Spleen (tissue), 11 donors: ENCODE measurements around the gene PEPD. TPM values are rescaled to one million over a fixed set of nuclear protein-coding genes. Genes with fewer than 3 reads are reported as not detected.

ENCODE experiments used
- DNase-seq: peaks from one replicate; pipeline ENCODE4 v3.0.0-alpha.2; 2020
- H3K27ac ChIP-seq, 8 donors: fragments of 200-600 bp; sonication (generic) in 7 of 8; 1 replicate in 4 of 8; 2 replicates in 4 of 8; pipeline versions ENCODE4 v1.5.0 to v1.8.0; 2016 to 2021; ENCODE audit warnings: inconsistent platforms in 4 of 8, mild to moderate bottlenecking in 4 of 8, moderate library complexity in 1 of 8
- H3K27me3 ChIP-seq, 7 donors: fragments of 200-600 bp; sonication (generic) in 6 of 7; replicated peaks in 1 of 7; 1 replicate in 4 of 7; 2 replicates in 3 of 7; pipeline versions ENCODE4 v1.5.0 to v1.8.0; 2016 to 2021; ENCODE audit warnings: inconsistent platforms in 3 of 7, mild to moderate bottlenecking in 1 of 7
- H3K36me3 ChIP-seq, 6 donors: fragments of 200-600 bp; sonication (generic) in 5 of 6; 1 replicate in 4 of 6; 2 replicates in 2 of 6; pipeline versions ENCODE4 v1.5.0 to v1.8.0; 2016 to 2021; ENCODE audit warnings: inconsistent platforms in 2 of 6
- H3K4me1 ChIP-seq, 6 donors: fragments of 200-600 bp; sonication (generic) in 5 of 6; 1 replicate in 3 of 6; 2 replicates in 3 of 6; pipeline versions ENCODE4 v1.5.0 to v1.8.0; 2016 to 2021; ENCODE audit warnings: inconsistent platforms in 3 of 6
- H3K4me3 ChIP-seq, 8 donors: fragments of 200-600 bp; sonication (generic) in 7 of 8; 1 replicate in 4 of 8; 2 replicates in 4 of 8; pipeline versions ENCODE4 v1.5.0 to v1.8.0; 2016 to 2021; ENCODE audit warnings: inconsistent platforms in 4 of 8, mild to moderate bottlenecking in 4 of 8, moderate library complexity in 2 of 8
- H3K9me3 ChIP-seq, 8 donors: fragments of 200-600 bp; sonication (generic) in 7 of 8; 1 replicate in 4 of 8; 2 replicates in 4 of 8; pipeline versions ENCODE4 v1.5.0 to v1.8.0; 2016 to 2021; ENCODE audit warnings: inconsistent platforms in 4 of 8
- CTCF ChIP-seq, 11 experiments: fragments of 200-600 bp in 7 of 11; fragments of 450-650 bp in 4 of 11; sonication (generic) in 4 of 11; IDR thresholded peaks in 8 of 11; conservative IDR thresholded peaks in 3 of 11; 1 replicate in 7 of 11; 2 replicates in 4 of 11; pipeline versions ENCODE4 v1.4.0 to v1.8.0; 2016 to 2021; ENCODE audit warnings: antibody characterized with exemption in 11 of 11, inconsistent platforms in 4 of 11, mild to moderate bottlenecking in 1 of 11
- POLR2A ChIP-seq, 3 donors: fragments of 450-650 bp; IDR thresholded peaks; one replicate each; pipeline ENCODE4 v1.5.1; 2017; ENCODE audit warnings: antibody characterized with exemption in 3 of 3, mild to moderate bottlenecking in 1 of 3
- POLR2AphosphoS5 ChIP-seq, 3 donors: sonication (generic); formaldehyde crosslinking; IDR thresholded peaks; one replicate each; pipeline ENCODE4 v1.5.1; 2017; ENCODE audit warnings: antibody characterized with exemption in 3 of 3
- WGBS, 5 donors: extraction: QIAGEN DNeasy Blood & Tissue Kit in 3 of 5; methylation state at CpG; one replicate each; pipeline versions ENCODE4 v1.1.5 to v1.1.7; 2013 to 2018; 5-methylcytosine and 5-hydroxymethylcytosine counted together
- intact Hi-C: fragments of 100-400 bp; cut with DNase I; formaldehyde crosslinking; loops from one replicate; pipeline ENCODE4 v1.15.0; 2023; ENCODE audit warnings: low total_unique reads
- polyA plus RNA-seq, 3 donors: library from polyadenylated mRNA; stranded (reverse); fragments of 200-250 nt; gene quantifications; one replicate each; pipeline ENCODE4 v1.2.1, GENCODE V29; 2013
- total RNA-seq, 7 donors: library from RNA; depleted of rRNA in 3 of 7; stranded (reverse); fragments of >200 nt in 3 of 7; fragmentation: NEBNext Ultra II Directional in 4 of 7; extraction: Animal tissue kit (Norgen Biotek cat#: 25700) in 4 of 7; gene quantifications; one replicate each; pipeline versions ENCODE4 v1.1.0 to v1.2.1, GENCODE V29; 2016 to 2021
- donor health status: healthy with polysubstance abuse.
- donor health status: DM: no; HTN: no; CAD: no; lungs with moderate emphysema.
- donor health status: DM: no; HTN: no; CAD: no.
- donor health status: Bipolar disorder and iron deficiency.
- donor health status: healthy.
- donor health status: DM: no; HTN: no; CAD: no.
- donor health status: DM: yes; HTN: yes; CAD: no.

The PEPD gene
- total and polyA plus RNA-seq, 10 donors, result 38.4 to 98.3 (median 69.8) TPM

DNA sequence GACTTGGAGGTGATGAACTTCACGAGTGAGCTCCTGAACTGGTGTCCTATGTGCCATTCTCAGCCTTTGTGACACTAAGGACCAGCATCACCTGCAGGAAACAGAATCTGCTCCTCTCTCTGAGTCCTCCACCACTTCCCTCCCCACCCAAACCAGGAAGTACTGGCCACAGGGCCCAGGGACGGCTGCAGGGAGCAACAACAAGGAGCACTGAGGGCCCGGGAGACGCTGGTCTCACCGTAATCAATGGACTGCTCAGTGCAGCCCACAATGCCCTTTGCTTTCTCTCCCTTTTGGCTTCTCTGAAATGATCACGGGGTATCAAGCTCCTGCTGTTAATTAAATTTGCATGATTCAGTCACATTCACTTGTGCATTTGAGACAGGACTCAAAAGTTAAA lies 18.6 kb downstream of the PEPD start:
- H3K4me3 ChIP-seq, result no peak overlapping the region
- WGBS, 5 donors, result 75 to 83% (median 79%) methylated on average over 6 of the region's 6 CpGs
- peak; percentile 56 for DNase-seq
- H3K27ac ChIP-seq, result no peak overlapping the region
- peaks cover 0 to 75% (median 23%) of the 10 kb centered on the region in 6 donors for H3K36me3 ChIP-seq
- intact Hi-C loops, result no loop called here
- H3K9me3 ChIP-seq, result no peaks in the 10 kb centered on the region
- peaks cover 0 to 11% (median 4%) of the 10 kb centered on the region in 6 donors for H3K4me1 ChIP-seq
- no peaks in the 10 kb centered on the region for H3K27me3 ChIP-seq
- no peak for TF ChIP-seq POLR2A (IDR thresholded peaks at IDR 0.05)
- no peak for TF ChIP-seq POLR2AphosphoS5 (IDR thresholded peaks at IDR 0.05)
- TF ChIP-seq CTCF (IDR thresholded peaks at IDR 0.05 in 8 of 11, conservative IDR thresholded peaks at IDR 0.05 in 3 of 11), result no peak

DNA sequence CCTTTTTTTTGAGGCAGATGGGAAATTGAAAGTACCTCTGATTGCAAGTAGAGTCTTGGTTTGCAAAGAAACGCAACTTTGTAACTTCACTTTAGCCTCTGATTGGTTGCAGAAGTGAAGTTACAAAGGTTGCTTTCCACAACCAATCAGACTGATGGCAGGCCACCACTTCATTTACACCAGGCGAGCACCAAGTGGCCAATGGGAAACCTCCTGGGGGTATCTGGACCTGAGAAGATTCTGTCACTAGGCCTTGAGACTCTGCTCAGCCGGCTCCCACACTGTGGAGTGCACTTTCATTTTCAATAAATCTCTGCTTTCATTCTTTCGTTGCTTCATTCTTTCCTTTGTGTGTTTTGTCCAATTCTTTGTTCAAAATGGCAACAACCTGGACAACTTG lies 19.1 kb downstream of the PEPD start:
- whole genome bisulfite sequencing, 5 donors, result 79 to 93% (median 86%) methylated on average over 4 of the region's 4 CpGs
- Histone ChIP-seq H3K27me3 (no peaks in the 10 kb centered on the region), H3K36me3 (peaks cover 0 to 77% (median 23%) of the 10 kb centered on the region in 6 donors), H3K27ac (no peak overlapping the region), H3K9me3 (no peaks in the 10 kb centered on the region), H3K4me1 (peaks cover 0 to 6% (median 1%) of the 10 kb centered on the region in 6 donors), H3K4me3 (no peak overlapping the region)
- intact Hi-C loops, result no loop called here
- DNase-seq, result no peak
- no peak for TF ChIP-seq CTCF (IDR thresholded peaks at IDR 0.05 in 8 of 11, conservative IDR thresholded peaks at IDR 0.05 in 3 of 11)
- no peak for TF ChIP-seq POLR2A (IDR thresholded peaks at IDR 0.05)
- TF ChIP-seq POLR2AphosphoS5 (IDR thresholded peaks at IDR 0.05), result no peak

- Histone ChIP-seq H3K4me1 (no peaks in the 10 kb centered on the region), H3K27me3 (no peaks in the 10 kb centered on the region), H3K9me3 (no peaks in the 10 kb centered on the region), H3K4me3 (no peak overlapping the region), H3K36me3 (peaks cover 0 to 84% (median 23%) of the 10 kb centered on the region in 6 donors), H3K27ac (no peak overlapping the region)
- TF ChIP-seq POLR2AphosphoS5 (IDR thresholded peaks at IDR 0.05) (no peak), CTCF (IDR thresholded peaks at IDR 0.05 in 8 of 11, conservative IDR thresholded peaks at IDR 0.05 in 3 of 11) (no peak), POLR2A (IDR thresholded peaks at IDR 0.05) (no peak)
- intact Hi-C loops, result no loop called here
- peak; percentile 51 for DNase-seq
- 84 to 97% (median 94%) methylated on average over 8 of the region's 8 CpGs for WGBS, 5 donors
Observed at GRCh38 chr19:33501693-33502356, 19.8 kb downstream of the PEPD start.

DNA sequence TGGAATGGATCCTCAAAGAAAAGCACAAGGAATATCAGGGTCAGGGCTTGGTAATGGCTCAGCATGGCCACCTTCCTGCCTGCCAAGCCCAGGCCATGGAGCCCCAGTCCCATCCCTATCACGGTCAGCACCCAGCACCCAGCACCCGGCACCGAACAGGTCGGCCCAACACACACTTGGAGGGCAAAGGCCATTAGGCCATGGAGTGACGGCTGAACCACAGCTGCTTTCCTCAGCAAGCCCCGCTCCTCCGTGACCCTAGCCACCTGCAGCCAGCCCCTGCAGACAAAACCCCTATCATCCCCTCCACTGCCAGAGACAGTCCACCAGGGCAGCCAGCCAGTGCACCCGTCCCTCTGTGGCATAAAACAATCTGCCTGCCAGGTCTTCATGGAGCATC lies 20.6 kb downstream of the PEPD start:
- Histone ChIP-seq H3K36me3 (peaks cover 0 to 92% (median 23%) of the 10 kb centered on the region in 6 donors), H3K9me3 (no peaks in the 10 kb centered on the region), H3K27me3 (no peaks in the 10 kb centered on the region), H3K4me3 (no peak overlapping the region), H3K27ac (no peak overlapping the region), H3K4me1 (no peaks in the 10 kb centered on the region)
- DNase-seq, result peak; percentile 54
- intact Hi-C loops, result no loop called here
- WGBS, 5 donors, result 94 to 98% (median 96%) methylated on average over 8 of the region's 8 CpGs
- TF ChIP-seq CTCF (IDR thresholded peaks at IDR 0.05 in 8 of 11, conservative IDR thresholded peaks at IDR 0.05 in 3 of 11), result no peak
